ENCODE data around the gene TTLL4. TPM values are rescaled to one million over a fixed set of nuclear protein-coding genes. Genes with fewer than 3 reads are reported as not detected.

The TTLL4 gene
- 17.5 TPM for total RNA-seq

GRCh38 chr2:218710687-218711549, at the start of gene TTLL4:
TTLL4 (plus strand) TSS chr2:218710835; CDS start chr2:218737677, 26,842 bp downstream.

GRCh38 chr2:218671654-218672566, 38.7 kb upstream of the TTLL4 start, which contains the start of the genes RNF25 and STK36:
RNF25 (minus strand) TSS chr2:218672002; CDS start chr2:218671970, 32 bp downstream.
STK36 (plus strand) TSS chr2:218672086; CDS start chr2:218672830, 744 bp downstream.

GRCh38 chr2:218781691-218782527, 71.3 kb downstream of the TTLL4 start, which contains the start of gene CYP27A1:
CYP27A1 (plus strand) TSS chr2:218782147; CDS start chr2:218782183, 36 bp downstream.

Other genes with a start within 250 kb of the TTLL4 start
- 31.6 TPM for gene USP37, start 142.5 kb upstream of the TTLL4 start, total RNA-seq
- 39.4 TPM for gene CNOT9, start 142.0 kb upstream of the TTLL4 start, total RNA-seq
- 1.4 TPM for gene PLCD4, start 102.9 kb upstream of the TTLL4 start, total RNA-seq
- gene ZNF142, start 51.2 kb upstream of the TTLL4 start, total RNA-seq, result 15.5 TPM
- 26.5 TPM for gene BCS1L, start 51.2 kb upstream of the TTLL4 start, total RNA-seq
- 27.9 TPM for gene RNF25, start 38.8 kb upstream of the TTLL4 start, total RNA-seq
- gene STK36, start 38.7 kb upstream of the TTLL4 start, total RNA-seq, result 34.1 TPM
- gene CYP27A1, start 71.3 kb downstream of the TTLL4 start, total RNA-seq, result 5.8 TPM
- not detected for gene PRKAG3, start 121.0 kb downstream of the TTLL4 start, total RNA-seq
- 0.23 TPM for gene WNT6, start 149.0 kb downstream of the TTLL4 start, total RNA-seq
- 0.46 TPM for gene WNT10A, start 170.0 kb downstream of the TTLL4 start, total RNA-seq
- gene CDK5R2, start 248.8 kb downstream of the TTLL4 start, total RNA-seq, result 13.4 TPM

Data from diencephalon (tissue), 1 donor.